Activated CD4-positive, alpha-beta memory T cell treated with anti-CD3 and anti-CD28 coated beads, Interleukin-2, amount 10 ng/mL, durations not matched to agents 7 days and 5 days (primary cell): Measurements from ENCODE around the gene PLD4. TPM values are rescaled to one million over a fixed set of nuclear protein-coding genes. Genes with fewer than 3 reads are reported as not detected.

Source experiments
- CTCF ChIA-PET: fragments of 350-600 bp; sonication (Branson Sonifier 250); formaldehyde crosslinking; loops from one replicate; lab custom pipeline; 2021; ENCODE audit warnings: antibody characterized with exemption, inconsistent platforms; lab: Charles Lee
- POLR2A ChIA-PET: fragments of 350-600 bp; sonication (Branson Sonifier 250); formaldehyde crosslinking; loops from one replicate; lab custom pipeline; 2021; ENCODE audit warnings: antibody characterized with exemption; lab: Charles Lee
- DNase-seq: peaks from one replicate; pipeline ENCODE4 v3.0.0-alpha.2; 2020
- H3K27ac Mint-ChIP-seq: one replicate; pipeline ENCODE4 v1.8.0; 2021; ENCODE audit warnings: mild to moderate bottlenecking, mixed read lengths
- H3K27me3 Mint-ChIP-seq: one replicate; pipeline ENCODE4 v1.8.0; 2021; ENCODE audit warnings: mixed read lengths
- H3K36me3 Mint-ChIP-seq: one replicate; pipeline ENCODE4 v1.8.0; 2021; ENCODE audit warnings: low read depth, mixed read lengths
- H3K4me1 Mint-ChIP-seq: one replicate; pipeline ENCODE4 v1.8.0; 2021; ENCODE audit warnings: mixed read lengths
- H3K4me3 Mint-ChIP-seq: one replicate; pipeline ENCODE4 v1.8.0; 2021; ENCODE audit warnings: mild to moderate bottlenecking, mixed read lengths
- H3K9me3 Mint-ChIP-seq: one replicate; pipeline ENCODE4 v1.8.0; 2021; ENCODE audit warnings: mixed read lengths
- total RNA-seq, 2 experiments: library from RNA; stranded (reverse); gene quantifications; one replicate each; pipeline ENCODE4 v1.2.3, GENCODE V29; 2021

The PLD4 gene
- total RNA-seq, 2 experiments from 2014 or later: not detected

DNA sequence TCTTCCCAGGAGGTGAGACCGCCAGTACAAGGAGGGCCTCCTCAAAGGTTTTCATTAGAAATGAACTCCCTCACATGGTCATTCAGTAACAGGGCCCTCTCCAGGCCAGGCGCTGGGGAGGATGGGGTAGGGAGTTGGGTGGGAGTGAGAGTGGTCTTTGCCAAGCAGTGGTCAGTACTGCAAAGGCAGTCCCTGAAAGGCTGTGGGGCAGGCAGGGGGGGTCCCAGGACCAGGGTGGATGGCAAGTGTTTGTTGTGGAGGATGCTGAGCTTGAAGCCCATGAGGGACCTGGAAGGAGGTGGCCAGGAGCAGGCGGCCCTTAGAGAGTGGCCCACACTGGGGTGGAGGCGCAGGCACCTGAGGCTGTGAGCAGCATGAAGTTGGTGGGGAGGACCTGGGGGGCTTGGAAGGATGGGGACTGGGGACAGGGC is 33.5 kb upstream of the PLD4 start:
- no peaks in the 10 kb centered on the region for H3K4me1 Mint-ChIP-seq
- no peaks in the 10 kb centered on the region for H3K27me3 Mint-ChIP-seq
- H3K9me3 Mint-ChIP-seq: no peaks in the 10 kb centered on the region
- no peak overlapping the region for H3K27ac Mint-ChIP-seq
- H3K4me3 Mint-ChIP-seq: no peak overlapping the region
- ChIA-PET POLR2A (no interaction called here), CTCF (no interaction called here)
- no peak for DNase-seq
- no peaks in the 10 kb centered on the region for H3K36me3 Mint-ChIP-seq

DNA sequence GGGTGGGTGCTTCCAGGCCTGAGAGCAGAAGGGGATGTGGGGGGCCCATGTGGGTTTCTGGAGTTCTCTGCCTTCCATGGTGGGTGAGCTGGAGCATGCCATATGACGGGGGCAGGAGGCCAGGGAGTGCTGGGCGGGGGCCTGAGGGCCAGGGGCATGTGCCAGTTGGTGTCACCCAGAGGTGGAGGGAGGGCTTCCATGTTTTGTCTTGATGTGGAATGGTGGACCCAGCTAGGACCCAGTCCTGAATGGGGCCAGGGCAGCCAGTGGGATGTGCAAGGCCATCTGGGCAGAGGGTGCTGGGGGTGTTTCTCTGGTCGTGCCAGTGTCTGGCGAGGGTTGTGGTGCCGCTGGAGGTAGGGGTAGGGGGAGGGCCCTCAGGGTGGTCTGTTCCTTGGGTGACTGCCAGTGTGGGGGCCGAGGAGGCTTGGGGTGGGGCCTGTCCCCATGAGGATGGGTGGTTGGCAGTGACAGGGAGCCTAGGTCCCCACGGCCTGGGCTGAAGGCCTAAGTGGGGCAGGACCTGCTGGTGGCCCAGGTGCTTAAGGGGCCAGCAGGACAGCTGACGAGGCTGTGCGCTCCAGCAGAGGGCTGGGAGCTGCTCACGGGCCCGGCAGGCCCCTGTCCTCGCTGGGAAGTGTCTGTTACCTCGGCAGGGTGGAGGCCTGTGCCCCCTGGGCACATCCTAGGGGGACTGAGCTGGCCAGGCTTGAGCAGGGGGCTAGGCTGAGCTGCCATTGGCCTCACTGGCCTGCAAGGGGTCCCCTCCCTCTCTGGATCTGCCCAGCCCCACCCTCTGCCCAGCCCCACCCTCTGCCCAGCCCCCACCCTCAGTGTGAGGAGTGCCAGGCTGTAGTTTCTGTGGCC is 32.8 kb upstream of the PLD4 start:
- ChIA-PET POLR2A (no interaction called here), CTCF (no interaction called here)
- no peak overlapping the region for H3K27ac Mint-ChIP-seq
- H3K4me1 Mint-ChIP-seq: no peaks in the 10 kb centered on the region
- DNase-seq: no peak
- no peaks in the 10 kb centered on the region for H3K36me3 Mint-ChIP-seq
- H3K9me3 Mint-ChIP-seq: no peaks in the 10 kb centered on the region
- H3K27me3 Mint-ChIP-seq: no peaks in the 10 kb centered on the region
- H3K4me3 Mint-ChIP-seq: no peak overlapping the region

DNA sequence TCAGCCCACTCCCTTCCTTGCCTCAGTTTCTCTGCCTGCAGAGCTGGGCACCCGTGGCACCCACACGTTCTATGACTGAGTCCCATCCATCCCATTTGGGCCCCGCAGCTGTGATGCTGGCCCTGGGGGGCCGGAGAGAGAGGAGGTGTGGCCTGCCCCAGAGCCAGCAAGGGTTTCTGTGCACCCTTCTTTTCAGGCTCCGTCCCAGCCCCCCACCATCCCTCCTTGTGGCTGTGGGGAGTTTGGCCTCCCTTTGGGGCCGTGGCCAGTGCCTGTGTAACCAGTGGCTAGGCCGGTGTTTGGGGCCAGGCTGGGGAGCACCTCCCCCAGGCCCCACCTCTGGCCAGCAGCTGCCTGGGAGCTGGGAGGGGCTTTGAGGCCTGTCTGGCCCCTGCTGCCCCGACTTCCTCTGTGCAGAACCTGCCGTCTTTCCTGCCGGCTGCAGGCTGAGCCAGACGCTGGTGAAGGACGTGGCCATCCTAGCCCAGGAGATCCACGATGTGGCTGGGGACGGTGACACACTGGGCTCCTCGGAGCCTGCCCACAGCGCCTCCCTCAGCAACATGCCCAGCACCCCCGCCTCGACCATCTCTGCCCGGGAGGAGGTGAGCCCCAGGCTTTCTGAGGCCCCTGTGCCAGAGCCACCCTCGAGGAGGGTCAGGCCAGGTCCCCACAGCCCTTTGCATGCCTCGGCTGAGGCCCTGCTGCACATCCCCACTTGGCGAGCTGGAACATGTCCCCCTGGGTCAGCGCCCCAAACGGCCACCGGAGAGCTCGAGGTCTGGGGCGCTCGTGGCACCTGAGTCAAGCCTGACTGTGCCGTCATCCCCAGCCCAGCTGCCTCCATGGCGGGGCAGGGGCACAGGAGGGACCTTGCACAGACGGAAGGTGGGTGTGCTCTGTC is 31.9 kb upstream of the PLD4 start:
- ChIA-PET POLR2A (no interaction called here), CTCF (no interaction called here)
- Mint-ChIP-seq H3K27me3 (no peaks in the 10 kb centered on the region), H3K9me3 (no peaks in the 10 kb centered on the region), H3K4me1 (no peaks in the 10 kb centered on the region), H3K36me3 (no peaks in the 10 kb centered on the region), H3K4me3 (no peak overlapping the region), H3K27ac (no peak overlapping the region)
- DNase-seq: no peak

DNA sequence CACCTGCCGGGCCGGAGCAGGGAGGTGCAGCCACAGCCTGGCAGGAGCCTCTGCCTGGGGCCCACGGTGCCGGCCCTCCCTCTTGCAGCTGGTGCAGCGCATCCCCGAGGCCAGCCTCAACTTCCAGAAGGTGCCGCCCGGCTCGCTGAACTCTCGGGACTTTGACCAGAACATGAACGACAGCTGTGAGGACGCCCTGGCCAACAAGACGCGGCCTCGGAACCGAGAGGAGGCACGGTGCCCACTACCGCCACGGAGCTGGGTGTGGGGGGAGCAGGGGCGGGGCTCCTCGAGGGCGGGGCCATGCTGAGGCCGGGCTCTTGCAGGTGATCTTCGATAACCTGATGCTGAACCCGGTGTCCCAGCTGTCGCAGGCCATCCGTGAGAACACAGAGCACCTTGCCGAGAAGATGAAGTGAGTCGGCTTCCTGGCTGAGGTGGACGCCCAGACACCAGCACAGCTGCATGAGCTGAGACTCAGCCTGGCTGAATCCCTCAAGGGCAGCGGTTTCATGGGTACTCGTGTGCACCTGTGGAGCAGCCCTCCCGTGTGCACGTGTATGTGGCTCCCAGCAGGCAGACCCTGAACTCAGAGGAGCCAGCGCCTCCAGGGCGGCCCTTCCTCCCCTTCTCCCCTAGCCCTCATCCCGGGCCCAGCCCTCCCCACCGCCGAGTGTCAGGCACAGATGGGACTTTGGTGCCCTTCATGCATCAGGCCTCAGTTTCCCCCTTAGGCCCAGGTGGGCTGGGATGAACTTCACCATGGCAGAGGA is 31.1 kb upstream of the PLD4 start:
- Mint-ChIP-seq H3K36me3 (no peaks in the 10 kb centered on the region), H3K27ac (no peak overlapping the region), H3K9me3 (no peaks in the 10 kb centered on the region), H3K27me3 (peaks cover under 1% of the 10 kb centered on the region), H3K4me1 (no peaks in the 10 kb centered on the region), H3K4me3 (no peak overlapping the region)
- ChIA-PET CTCF (interaction anchor here (0.7 to 1.1 kb wide), 2 partner anchors 28 to 212 kb away, joined by 3 read pairs; no protein-coding TSS in a partner anchor), POLR2A (no interaction called here)
- DNase-seq: no peak

DNA sequence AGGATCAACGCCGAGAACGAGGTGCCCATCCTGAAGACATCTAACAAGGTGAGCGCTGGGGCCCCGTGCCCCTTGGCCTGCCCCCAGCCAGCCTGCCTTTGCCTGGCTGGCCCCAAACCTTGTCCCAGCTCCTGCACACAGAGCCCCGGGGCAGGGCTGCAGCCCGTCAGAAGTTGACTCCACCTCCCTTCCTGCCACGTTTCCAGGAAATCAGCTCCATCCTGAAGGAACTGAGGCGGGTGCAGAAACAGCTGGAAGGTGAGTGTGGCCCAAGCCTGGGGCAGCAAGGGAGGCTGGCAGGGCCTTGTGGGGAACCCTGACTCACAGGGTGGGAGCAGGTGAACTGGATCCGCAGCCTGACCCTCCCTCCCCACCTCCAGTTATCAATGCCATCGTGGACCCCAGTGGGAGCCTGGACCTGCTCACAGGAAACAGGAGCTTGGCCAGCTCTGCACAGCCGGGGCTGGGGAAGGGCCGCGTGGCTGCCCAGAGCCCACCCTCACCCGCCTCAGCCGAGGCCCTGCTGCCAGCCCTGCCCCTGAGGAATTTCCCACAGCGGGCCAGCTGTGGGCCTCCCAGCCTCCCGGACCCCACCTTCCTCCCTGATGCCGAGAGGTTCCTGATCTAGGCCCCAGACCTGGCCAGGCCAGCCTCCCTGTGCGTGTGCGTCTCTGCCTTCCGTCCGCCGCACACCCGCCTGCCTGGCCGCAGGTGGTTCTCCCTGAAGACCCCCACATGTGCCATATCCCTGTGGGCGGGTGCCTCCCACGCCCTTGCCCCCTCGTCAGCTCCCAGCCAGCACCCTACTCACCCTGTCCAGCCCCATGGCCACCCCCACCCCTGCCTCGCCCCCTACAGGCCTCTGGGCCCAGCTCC is 30.1 kb upstream of the PLD4 start:
- Mint-ChIP-seq H3K4me3 (no peak overlapping the region), H3K27ac (no peak overlapping the region), H3K27me3 (peaks cover 3% of the 10 kb centered on the region), H3K36me3 (no peaks in the 10 kb centered on the region), H3K9me3 (no peaks in the 10 kb centered on the region), H3K4me1 (no peaks in the 10 kb centered on the region)
- DNase-seq: no peak
- CTCF ChIA-PET: interaction anchor here (0.7 to 1.1 kb wide), 2 partner anchors 27 to 211 kb away, joined by 3 read pairs; no protein-coding TSS in a partner anchor
- POLR2A ChIA-PET: no interaction called here

DNA sequence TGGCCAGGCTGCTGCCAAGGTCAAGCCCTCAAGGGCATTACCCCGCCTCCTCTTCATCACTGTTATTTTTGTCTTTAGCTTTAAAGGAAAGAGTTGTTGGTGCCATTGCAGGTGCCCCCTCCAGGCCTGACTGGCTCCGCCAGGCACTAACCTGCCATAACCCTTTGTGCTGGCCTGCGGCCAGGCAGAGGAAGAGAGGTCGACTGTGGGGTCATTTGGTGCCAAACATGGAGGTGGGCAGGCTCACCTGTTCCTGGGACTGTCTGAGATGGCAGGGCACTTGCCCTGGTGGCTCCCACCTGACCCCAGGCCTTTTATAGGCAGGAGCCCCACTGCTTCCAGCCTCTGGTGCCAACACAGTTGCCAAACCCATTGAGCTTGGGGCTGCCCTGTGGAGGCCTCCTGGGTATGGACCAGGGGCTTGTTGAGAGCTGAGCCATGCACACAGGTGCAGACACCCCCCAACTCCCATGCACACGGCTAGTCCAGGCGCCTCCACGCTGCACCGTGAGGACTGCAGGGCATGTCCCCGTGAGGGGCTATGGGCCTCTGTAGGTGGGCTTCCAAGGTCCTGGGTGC is 29.4 kb upstream of the PLD4 start:
- POLR2A ChIA-PET: no interaction called here
- no peak overlapping the region for H3K27ac Mint-ChIP-seq
- H3K36me3 Mint-ChIP-seq: no peaks in the 10 kb centered on the region
- H3K4me1 Mint-ChIP-seq: no peaks in the 10 kb centered on the region
- H3K27me3 Mint-ChIP-seq: peaks cover 3% of the 10 kb centered on the region
- no peak for DNase-seq
- no peak overlapping the region for H3K4me3 Mint-ChIP-seq
- H3K9me3 Mint-ChIP-seq: no peaks in the 10 kb centered on the region
- CTCF ChIA-PET: no interaction called here

DNA sequence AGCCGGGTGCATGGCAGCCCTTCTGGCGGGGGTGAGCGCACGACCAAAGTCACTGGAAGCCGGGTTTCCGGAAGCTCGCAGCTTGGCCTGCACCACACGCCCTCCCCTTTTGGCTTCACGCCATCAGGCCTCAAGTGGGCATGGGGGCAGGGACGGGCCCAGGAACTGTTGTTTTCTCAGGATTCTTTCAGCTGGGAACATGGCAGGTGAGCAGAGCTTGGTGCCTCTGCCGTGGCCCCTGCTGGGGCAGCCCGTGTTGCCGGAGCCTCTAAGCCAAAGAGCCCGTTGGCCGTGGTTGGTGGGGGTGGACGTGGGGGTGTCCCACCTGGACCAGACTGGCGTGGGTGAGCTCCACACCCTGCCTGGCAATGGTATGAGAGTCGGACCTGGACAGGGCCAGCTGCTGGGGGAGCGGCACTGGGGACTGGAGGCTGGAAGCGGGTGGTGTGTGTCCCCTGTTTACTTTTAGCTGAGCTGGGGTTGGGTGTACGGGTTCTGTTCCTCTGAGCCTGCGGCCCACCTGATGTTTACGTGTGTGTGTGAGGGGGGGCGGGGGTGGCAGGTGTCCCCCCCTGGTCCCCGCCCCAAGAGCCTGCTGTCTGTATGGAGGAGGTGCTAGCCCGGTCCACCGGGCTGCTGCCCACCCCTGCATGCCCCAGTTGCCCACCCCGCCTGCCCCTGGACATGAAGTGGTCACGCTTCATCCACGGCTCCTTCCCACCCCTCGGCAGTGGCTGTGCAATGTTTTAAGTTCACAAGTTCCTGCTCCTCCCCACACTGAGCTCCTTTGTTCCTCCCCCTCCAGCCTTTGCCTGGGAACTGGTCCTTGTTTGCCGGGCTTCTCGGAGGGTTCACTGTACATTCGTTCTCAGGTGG is 28.7 kb upstream of the PLD4 start:
- Mint-ChIP-seq H3K27ac (no peak overlapping the region), H3K4me1 (peaks cover 1% of the 10 kb centered on the region), H3K27me3 (peaks cover 5% of the 10 kb centered on the region), H3K36me3 (no peaks in the 10 kb centered on the region), H3K4me3 (no peak overlapping the region), H3K9me3 (no peaks in the 10 kb centered on the region)
- ChIA-PET POLR2A (no interaction called here), CTCF (interaction anchor here (0.6 kb wide), 1 partner anchor 26 kb away, joined by 3 read pairs; no protein-coding TSS in a partner anchor)
- no peak for DNase-seq

DNA sequence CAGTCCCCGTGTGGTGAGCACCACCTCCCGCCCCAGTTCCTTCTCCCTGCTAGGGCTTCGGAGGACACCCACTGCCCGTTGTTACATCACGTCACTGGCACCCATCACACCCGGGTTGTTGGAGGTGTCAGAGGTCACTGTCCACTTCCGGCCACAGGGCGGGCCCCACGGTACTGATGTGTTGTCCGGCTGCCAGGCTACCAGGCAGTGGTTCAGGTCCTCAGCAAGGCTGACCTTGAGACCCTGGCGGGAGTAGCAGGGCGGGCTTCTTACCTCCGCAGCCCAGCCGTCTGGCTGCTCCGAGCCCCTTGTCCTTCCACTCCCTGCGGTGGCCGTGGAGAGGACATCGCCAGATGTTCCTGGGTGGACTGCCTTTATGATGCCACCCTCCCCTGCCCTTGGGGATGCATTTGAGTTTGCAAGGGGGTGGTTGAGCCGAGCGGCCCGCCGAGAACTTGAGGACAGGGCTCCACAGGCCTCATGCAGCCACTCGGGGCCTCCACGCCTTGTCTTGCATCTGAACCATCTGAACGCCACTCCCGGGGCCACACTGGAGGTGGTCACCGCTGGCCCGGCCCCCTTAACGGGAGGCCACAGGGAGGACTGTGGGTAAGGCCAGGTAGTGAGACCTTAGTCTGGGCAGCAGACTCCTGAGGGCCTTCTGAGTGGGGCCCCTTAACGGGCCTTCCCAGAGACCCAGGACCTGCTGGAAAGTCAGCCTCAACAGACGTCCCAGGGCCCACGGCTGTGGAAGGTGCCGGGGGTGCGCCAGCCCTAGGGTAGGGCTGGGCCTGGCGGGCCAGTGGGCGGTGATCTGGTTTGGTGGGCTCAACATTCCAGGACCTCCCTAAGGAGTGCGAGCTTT is 27.1 kb upstream of the PLD4 start:
- ChIA-PET POLR2A (no interaction called here), CTCF (interaction anchor here (0.6 kb wide), 1 partner anchor 139 kb away, joined by 5 read pairs; no protein-coding TSS in a partner anchor)
- Mint-ChIP-seq H3K9me3 (no peaks in the 10 kb centered on the region), H3K4me3 (no peak overlapping the region), H3K36me3 (no peaks in the 10 kb centered on the region), H3K27me3 (peaks cover 9% of the 10 kb centered on the region), H3K4me1 (peaks cover 6% of the 10 kb centered on the region), H3K27ac (no peak overlapping the region)
- DNase-seq: no peak

DNA sequence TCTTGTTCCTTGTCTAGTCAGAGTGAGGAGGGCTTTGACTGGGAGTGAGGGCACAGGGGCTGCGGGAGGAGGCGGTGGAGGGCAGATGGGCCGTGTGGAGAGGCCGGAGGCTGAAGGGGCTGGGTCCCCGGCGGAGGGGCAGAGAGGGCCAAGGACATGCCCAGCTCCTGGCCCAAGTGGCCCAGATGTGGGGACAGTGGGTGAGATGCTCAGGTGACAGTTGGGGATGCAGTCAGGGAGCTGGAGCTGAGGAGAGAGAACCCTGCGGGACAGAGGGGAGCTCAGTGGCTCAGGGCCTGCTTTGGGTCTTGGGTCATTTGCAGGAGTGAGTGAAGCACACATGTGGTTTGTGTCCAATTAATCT is 26.5 kb upstream of the PLD4 start:
- no peak overlapping the region for H3K27ac Mint-ChIP-seq
- DNase-seq: no peak
- H3K4me1 Mint-ChIP-seq: peaks cover 6% of the 10 kb centered on the region
- H3K36me3 Mint-ChIP-seq: no peaks in the 10 kb centered on the region
- ChIA-PET CTCF (interaction anchor here (0.6 kb wide), 1 partner anchor 139 kb away, joined by 5 read pairs; no protein-coding TSS in a partner anchor), POLR2A (no interaction called here)
- H3K9me3 Mint-ChIP-seq: no peaks in the 10 kb centered on the region
- no peak overlapping the region for H3K4me3 Mint-ChIP-seq
- H3K27me3 Mint-ChIP-seq: peaks cover 10% of the 10 kb centered on the region

DNA sequence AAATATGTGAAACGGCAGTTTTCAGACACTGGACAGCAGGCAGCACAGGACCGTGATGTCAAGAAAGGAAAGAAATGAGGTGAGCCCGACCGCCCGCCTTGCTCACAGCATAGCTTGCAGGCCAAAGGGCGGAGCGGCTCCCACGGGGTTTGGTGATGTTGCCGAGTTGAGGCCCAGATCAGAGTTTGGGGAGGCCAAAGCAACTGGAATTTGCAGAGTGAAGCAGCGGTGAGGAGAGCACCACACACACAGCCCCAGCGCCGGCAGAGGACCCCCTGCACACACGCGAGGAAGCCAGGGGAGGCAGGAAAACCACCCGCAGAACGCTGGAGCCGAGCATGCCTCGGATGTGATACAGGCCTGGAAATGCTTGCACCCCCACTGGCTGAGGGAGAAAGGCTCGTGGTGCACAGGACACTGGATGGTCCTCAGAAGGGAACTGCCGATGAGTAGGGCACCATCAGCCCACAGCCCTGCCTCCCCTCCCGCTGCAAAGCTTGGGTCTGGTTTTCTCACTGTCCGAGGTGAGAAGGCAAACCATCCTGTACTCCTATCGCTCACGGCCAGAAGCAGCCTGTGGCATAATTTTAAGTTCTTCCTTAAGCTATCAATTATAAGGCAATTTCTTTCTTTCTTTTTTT is 25.7 kb upstream of the PLD4 start:
- ChIA-PET CTCF (interaction anchor here (0.6 to 1.2 kb wide), 2 partner anchors 18 to 964 kb away, joined by 3 to 4 read pairs; no protein-coding TSS in a partner anchor), POLR2A (no interaction called here)
- no peak for DNase-seq
- Mint-ChIP-seq H3K4me3 (no peak overlapping the region), H3K36me3 (no peaks in the 10 kb centered on the region), H3K4me1 (peaks cover 6% of the 10 kb centered on the region), H3K27ac (no peak overlapping the region), H3K9me3 (no peaks in the 10 kb centered on the region), H3K27me3 (peaks cover 15% of the 10 kb centered on the region)
